Measurements from ENCODE around the gene BZW2. TPM values are rescaled to one million over a fixed set of nuclear protein-coding genes. Genes with fewer than 3 reads are reported as not detected.

The BZW2 gene
- polyA plus RNA-seq, 1 donor (not counting 4 experiments of a cell fraction or from before 2014, with no cell fraction given), result 65.7 TPM

DNA sequence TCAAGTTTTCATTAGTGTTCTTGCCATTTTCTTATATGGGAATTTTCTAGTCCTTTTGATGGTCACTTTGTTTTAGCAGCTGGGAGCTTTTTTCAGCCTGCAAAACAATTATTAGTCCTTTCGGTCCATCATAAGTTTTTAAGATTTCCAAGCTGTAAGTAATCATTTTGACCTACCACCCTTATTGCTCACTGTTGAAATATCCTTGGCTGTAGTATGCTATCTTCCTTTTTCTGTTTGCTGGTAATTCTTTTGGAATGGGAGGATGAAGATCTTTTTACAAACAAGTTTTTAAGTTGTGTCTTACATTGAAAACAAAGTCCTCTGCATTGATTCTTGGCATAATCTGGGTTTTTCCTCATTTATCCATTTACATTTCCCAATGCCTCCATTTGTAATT, 24.0 kb downstream of the BZW2 start:
- Histone ChIP-seq H3K4me2 (ENCODE audit: control insufficient read depth, extremely low read depth, insufficient read depth, low read depth, low read length) (no peak overlapping the region), H3K36me3 (ENCODE audit: control insufficient read depth in 2 of 2, extremely low read depth in 1 of 2, insufficient read depth in 2 of 2, low read length in 2 of 2) (peaks cover 2 to 6% of the 10 kb centered on the region in 2 experiments), H3K4me3 (ENCODE audit: control insufficient read depth in 2 of 3, extremely low read depth in 1 of 3, insufficient read depth in 2 of 3, low read depth in 1 of 3, low read length in 3 of 3) (no peak overlapping the region), H2AFZ (ENCODE audit: control insufficient read depth, low read length) (no peak overlapping the region), H3K27ac (ENCODE audit: control insufficient read depth, insufficient read depth, low read length) (no peak overlapping the region), H3K9me1 (ENCODE audit: control insufficient read depth, extremely low read depth, insufficient read depth, low read length) (no peaks in the 10 kb centered on the region), H3K79me2 (ENCODE audit: control insufficient read depth, insufficient read depth, low read length) (peaks cover 46% of the 10 kb centered on the region), H3K9ac (ENCODE audit: control insufficient read depth, extremely low read depth, insufficient read depth, low read length) (no peak overlapping the region), H4K20me1 (ENCODE audit: control insufficient read depth, extremely low read depth, insufficient read depth, low read length) (no peaks in the 10 kb centered on the region), H3K9me3 (ENCODE audit: control insufficient read depth, low read depth, low read length) (no peaks in the 10 kb centered on the region), H3K27me3 (ENCODE audit: control insufficient read depth, extremely low read depth, insufficient read depth, low read length) (no peaks in the 10 kb centered on the region), H3K4me1 (ENCODE audit: control insufficient read depth, extremely low read depth, insufficient read depth, low read length) (peaks cover 31% of the 10 kb centered on the region)
- FAIRE-seq (no peak), DNase-seq (ENCODE audit: low read depth, low spot score) (no peak)
- dilution Hi-C loops (cut with MboI; ENCODE audit: extremely low pct_ligation_motif_present, low sequenced_read_pairs), result no loop called here
- TF ChIP-seq EZH2 (IDR thresholded peaks at IDR 0.05; ENCODE audit: low read length), result no peak
- TF ChIP-seq, protein P1, sequence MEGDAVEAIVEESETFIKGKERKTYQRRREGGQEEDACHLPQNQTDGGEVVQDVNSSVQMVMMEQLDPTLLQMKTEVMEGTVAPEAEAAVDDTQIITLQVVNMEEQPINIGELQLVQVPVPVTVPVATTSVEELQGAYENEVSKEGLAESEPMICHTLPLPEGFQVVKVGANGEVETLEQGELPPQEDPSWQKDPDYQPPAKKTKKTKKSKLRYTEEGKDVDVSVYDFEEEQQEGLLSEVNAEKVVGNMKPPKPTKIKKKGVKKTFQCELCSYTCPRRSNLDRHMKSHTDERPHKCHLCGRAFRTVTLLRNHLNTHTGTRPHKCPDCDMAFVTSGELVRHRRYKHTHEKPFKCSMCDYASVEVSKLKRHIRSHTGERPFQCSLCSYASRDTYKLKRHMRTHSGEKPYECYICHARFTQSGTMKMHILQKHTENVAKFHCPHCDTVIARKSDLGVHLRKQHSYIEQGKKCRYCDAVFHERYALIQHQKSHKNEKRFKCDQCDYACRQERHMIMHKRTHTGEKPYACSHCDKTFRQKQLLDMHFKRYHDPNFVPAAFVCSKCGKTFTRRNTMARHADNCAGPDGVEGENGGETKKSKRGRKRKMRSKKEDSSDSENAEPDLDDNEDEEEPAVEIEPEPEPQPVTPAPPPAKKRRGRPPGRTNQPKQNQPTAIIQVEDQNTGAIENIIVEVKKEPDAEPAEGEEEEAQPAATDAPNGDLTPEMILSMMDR (optimal IDR thresholded peaks at IDR 0.05 in 1 of 3, IDR thresholded peaks at IDR 0.05 in 1 of 3, conservative IDR thresholded peaks at IDR 0.05 in 1 of 3; ENCODE audit: extremely low read depth in 1 of 3, insufficient read depth in 2 of 3, low read length in 3 of 3), result no peak

DNA sequence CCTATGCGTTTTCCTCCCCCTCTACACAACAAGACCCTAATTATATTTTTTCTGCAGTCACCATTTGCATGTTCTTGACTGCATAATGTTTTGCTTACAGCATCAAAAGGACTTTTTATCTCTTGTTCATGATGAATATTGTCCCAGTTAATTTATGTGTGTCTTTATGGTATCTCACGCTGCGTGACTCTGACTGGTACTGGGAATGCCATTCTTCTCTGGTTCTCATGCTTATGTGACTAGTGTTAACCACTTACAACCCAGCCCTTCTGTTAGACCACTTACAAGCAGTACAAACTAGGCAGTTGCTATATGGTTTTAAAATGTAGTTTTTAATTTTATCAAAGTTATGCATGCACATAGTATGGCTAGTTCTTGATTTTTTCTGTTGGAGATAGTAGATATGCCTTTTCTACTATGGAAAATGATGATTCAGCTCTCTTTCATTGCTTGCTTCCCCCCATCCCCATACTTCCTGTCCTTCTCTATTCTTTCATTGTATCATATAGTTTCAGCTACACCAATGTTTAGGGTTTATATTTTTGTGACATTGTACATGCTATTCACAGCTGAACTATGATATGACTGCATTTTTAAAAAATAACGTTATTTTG, 24.9 kb downstream of the BZW2 start:
- H3K79me2 ChIP-seq (ENCODE audit: control insufficient read depth, insufficient read depth, low read length), result peaks cover 41% of the 10 kb centered on the region
- FAIRE-seq, result no peak

More for the DNA sequence above, 24.9 kb downstream of the BZW2 start:
- DNase-seq (ENCODE audit: low read depth, low spot score), result no peak
- peaks cover 4 to 6% of the 10 kb centered on the region in 2 experiments for H3K36me3 ChIP-seq (ENCODE audit: control insufficient read depth in 2 of 2, extremely low read depth in 1 of 2, insufficient read depth in 2 of 2, low read length in 2 of 2)
- H3K4me3 ChIP-seq (ENCODE audit: control insufficient read depth in 2 of 3, extremely low read depth in 1 of 3, insufficient read depth in 2 of 3, low read depth in 1 of 3, low read length in 3 of 3), result no peak overlapping the region
- H2AFZ ChIP-seq (ENCODE audit: control insufficient read depth, low read length), result no peak overlapping the region
- H3K9me1 ChIP-seq (ENCODE audit: control insufficient read depth, extremely low read depth, insufficient read depth, low read length), result no peaks in the 10 kb centered on the region
- H3K4me2 ChIP-seq (ENCODE audit: control insufficient read depth, extremely low read depth, insufficient read depth, low read depth, low read length), result no peak overlapping the region
- H4K20me1 ChIP-seq (ENCODE audit: control insufficient read depth, extremely low read depth, insufficient read depth, low read length), result no peaks in the 10 kb centered on the region
- dilution Hi-C loops (cut with MboI; ENCODE audit: extremely low pct_ligation_motif_present, low sequenced_read_pairs), result no loop called here
- H3K27me3 ChIP-seq (ENCODE audit: control insufficient read depth, extremely low read depth, insufficient read depth, low read length), result no peaks in the 10 kb centered on the region
- no peak overlapping the region for H3K27ac ChIP-seq (ENCODE audit: control insufficient read depth, insufficient read depth, low read length)
- H3K9ac ChIP-seq (ENCODE audit: control insufficient read depth, extremely low read depth, insufficient read depth, low read length), result no peak overlapping the region
- peaks cover 31% of the 10 kb centered on the region for H3K4me1 ChIP-seq (ENCODE audit: control insufficient read depth, extremely low read depth, insufficient read depth, low read length)
- no peaks in the 10 kb centered on the region for H3K9me3 ChIP-seq (ENCODE audit: control insufficient read depth, low read depth, low read length)
- TF ChIP-seq, protein P1 (optimal IDR thresholded peaks at IDR 0.05 in 1 of 3, IDR thresholded peaks at IDR 0.05 in 1 of 3, conservative IDR thresholded peaks at IDR 0.05 in 1 of 3; ENCODE audit: extremely low read depth in 1 of 3, insufficient read depth in 2 of 3, low read length in 3 of 3), result no peak
- no peak for TF ChIP-seq EZH2 (IDR thresholded peaks at IDR 0.05; ENCODE audit: low read length)
